ENCODE results near the gene MPDU1.

- TF ChIP-seq, protein P1, sequence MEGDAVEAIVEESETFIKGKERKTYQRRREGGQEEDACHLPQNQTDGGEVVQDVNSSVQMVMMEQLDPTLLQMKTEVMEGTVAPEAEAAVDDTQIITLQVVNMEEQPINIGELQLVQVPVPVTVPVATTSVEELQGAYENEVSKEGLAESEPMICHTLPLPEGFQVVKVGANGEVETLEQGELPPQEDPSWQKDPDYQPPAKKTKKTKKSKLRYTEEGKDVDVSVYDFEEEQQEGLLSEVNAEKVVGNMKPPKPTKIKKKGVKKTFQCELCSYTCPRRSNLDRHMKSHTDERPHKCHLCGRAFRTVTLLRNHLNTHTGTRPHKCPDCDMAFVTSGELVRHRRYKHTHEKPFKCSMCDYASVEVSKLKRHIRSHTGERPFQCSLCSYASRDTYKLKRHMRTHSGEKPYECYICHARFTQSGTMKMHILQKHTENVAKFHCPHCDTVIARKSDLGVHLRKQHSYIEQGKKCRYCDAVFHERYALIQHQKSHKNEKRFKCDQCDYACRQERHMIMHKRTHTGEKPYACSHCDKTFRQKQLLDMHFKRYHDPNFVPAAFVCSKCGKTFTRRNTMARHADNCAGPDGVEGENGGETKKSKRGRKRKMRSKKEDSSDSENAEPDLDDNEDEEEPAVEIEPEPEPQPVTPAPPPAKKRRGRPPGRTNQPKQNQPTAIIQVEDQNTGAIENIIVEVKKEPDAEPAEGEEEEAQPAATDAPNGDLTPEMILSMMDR (IDR thresholded peaks at IDR 0.05; ENCODE audit: borderline replicate concordance, extremely low read depth, low read length, poor library complexity, severe bottlenecking) = peak; percentile 28
- TF ChIP-seq EZH2 (IDR thresholded peaks at IDR 0.05; ENCODE audit: borderline replicate concordance, low read depth, low read length, severe bottlenecking) = no peak
Measured at GRCh38 chr17:7555320-7555948, 28.2 kb upstream of the MPDU1 start.

Data from DND-41 (cell line).